ENCODE results near the gene BACH2.

Gene BACH2

GRCh38 chr6:90274451-90275030 is 22.1 kb downstream of the BACH2 start:
- DNase-seq, result peak; percentile 94

- DNase-seq, result no peak
Observed at GRCh38 chr6:90273863-90274262, 22.8 kb downstream of the BACH2 start.

DNA sequence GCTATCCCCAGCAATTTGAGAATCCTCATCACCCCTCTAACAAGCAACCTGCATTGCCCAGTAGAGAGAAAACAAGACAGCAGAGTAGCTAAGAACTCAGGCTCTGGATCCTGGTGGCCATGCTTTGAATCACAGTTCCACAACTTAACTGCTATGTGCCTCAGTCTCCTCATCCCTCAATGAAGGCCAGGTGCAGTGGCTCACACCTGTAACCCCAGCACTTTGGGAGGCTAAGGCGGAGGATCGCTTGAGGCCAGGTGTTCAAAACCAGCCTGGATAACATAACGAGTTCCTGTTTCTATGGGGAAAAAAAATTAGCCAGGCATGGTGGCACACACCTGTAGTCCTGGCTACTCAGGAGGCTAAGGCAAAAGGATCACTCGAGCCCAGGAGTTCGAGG is 23.7 kb downstream of the BACH2 start:
- no peak for DNase-seq

DNA sequence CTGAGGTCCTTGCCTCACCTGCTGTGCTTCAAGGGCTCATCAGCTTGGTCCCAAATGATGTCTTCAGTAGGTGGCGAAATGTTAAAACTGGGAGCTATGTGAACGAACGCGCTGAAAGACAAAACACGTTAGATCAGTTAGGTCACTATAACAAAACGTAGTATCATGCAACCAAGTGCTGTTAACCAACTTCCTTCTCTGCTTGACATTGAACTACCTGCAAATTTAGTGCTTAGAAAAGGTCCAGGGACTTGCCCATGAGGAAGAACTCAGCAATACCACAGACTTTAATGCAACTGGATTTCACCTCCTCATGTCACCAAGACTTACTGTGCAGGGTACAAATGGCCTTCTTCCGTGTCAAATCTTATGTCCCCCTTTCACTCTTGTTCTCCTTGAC is 24.8 kb downstream of the BACH2 start:
- no peak for DNase-seq

DNA sequence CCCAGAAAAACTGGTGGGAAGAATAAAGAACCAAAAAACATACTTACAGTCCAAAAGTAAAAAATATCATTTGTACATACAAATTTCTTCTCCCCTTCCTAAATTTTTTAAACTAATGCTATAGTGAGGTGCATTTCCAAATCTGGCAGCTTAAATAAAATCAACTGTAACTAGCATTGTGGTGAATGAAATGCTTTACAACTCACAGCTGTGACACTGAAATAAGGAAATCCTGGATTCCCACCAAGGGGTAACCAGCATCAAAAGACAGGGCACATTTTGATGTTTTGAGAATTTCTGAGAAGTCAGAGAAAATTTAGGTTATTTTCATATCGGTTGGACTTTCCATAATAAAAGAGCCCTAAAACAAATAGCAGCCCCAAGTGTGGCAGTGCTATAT is 27.3 kb downstream of the BACH2 start:
- DNase-seq, result no peak

- no peak for DNase-seq
Observed at GRCh38 chr6:90268178-90268577, 28.5 kb downstream of the BACH2 start.

DNA sequence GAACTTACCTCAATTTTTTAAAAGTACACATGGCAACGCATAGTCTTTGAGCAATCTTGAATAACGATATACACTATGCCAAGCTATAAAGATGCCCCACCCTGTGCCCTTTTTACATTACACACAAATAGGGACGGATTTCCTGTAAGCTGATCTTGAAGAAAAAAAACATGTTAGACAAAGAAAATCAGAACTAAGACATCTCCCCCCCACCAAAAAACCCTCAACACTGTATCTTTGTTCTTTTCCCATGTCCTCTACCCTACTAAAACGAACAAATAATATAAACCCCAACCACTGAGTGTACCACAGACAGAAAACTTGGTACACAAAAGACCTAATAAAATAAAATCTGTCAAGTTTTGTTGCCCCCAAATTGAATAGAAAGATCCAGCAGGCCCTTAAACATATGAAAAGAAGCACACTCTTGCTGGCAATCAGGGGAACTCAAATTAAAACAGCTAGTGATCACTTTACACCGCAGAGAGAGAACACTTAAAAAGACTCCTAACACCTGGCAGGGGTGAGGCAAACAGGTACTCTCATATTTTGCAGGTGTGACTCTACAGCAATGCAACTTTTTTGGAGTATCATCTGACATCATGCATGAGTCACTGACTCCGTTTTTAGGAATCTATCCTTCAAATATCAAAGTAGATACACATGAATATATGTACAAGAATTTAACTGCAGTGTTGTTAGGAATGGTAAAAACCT is 29.6 kb downstream of the BACH2 start:
- DNase-seq, result no peak

DNA sequence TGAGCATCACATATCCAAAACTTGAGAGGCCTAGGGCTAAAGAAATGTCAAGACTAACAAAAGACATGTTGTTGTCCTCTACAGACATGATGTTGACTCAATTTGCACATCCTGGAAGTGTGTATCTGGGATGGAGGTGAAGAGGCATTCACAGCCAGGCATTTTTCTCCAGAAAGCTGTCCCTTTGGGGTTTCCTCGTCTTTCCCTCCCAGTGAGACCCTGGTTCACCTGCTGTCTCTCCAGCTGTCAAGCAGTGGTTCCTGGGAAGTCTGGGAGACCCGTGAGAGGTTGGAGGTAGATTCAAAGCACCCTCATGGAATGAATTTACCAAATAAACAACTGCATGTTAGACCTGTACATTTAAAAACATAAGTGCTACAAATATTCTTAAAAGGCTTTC is 32.1 kb downstream of the BACH2 start:
- DNase-seq, result no peak

DNA sequence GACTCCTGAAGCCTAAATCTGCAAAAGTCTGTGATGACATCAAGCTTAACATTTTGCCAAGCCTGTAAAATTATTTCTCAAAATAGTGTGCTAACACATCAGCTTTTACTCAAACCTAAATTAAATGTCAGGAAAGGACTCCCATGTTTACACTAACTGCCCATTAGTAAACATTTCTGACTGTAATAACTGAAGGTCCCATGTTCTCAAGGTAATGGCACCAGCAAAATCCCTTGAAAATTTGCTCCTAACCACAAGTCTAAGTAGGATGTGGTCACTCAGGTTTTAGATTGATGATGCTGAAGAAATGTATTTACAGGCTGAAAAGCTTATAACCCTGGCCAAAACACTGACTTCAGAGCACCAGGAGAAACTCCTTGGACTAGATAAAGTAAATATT is 33.0 kb downstream of the BACH2 start:
- no peak for DNase-seq

GRCh38 chr6:90261801-90262200 is 34.8 kb downstream of the BACH2 start:
- DNase-seq, result no peak

- DNase-seq, result no peak
Observed at GRCh38 chr6:90257486-90257738, 39.2 kb downstream of the BACH2 start.

DNA sequence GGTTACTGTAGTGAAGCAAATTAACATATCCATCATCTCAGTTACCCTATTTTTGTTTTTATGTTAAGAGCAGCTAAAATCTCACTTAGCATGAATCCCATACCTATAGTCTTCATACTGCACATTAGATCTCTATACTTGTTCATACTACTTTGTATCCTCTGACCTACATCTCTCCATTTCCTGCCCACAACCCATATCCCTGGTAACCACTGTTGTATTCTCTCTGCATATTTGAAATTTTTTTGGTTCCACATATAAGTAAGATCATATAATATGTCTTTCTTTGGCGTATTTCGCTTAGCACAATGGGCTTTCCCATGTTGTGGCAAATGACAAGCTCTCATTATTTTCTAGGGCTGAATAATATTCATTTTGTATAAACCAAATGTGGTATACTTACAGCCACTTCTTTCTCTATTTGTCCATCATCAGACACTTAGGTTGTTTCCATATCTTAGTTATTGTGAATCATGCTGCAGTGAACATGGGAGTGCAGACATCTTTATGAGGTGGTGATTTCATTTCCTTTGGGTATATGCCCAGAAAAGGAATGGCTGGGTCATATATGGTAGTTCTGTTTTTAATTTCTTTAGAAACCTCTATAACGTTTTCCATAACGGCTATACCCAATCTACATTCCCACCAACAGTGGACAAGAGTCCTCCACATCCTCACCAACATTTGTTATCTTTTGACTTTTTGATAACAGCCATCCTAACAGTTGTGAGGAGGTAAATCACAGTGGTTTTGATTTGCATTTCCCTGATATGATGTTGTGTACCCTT is 39.8 kb downstream of the BACH2 start:
- no peak for DNase-seq

DNA sequence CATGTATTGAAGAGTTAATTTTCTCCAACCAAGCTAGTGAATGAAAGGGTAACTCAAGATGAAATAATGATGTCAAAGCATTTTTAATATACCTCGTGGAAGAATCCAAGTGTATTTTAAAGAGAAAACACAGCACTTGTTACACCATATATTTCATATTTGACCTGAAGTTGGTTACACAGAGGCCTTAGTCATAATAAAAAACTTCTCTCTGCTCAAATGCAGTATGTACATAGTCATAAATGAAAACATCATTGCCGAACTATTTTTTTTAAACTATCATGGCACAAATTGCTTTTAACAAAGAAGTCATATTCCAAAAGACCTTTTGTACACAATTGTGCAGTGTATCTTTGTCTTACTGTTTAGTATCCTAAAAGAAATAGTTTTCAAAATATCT is 43.0 kb downstream of the BACH2 start:
- DNase-seq, result no peak

DNA sequence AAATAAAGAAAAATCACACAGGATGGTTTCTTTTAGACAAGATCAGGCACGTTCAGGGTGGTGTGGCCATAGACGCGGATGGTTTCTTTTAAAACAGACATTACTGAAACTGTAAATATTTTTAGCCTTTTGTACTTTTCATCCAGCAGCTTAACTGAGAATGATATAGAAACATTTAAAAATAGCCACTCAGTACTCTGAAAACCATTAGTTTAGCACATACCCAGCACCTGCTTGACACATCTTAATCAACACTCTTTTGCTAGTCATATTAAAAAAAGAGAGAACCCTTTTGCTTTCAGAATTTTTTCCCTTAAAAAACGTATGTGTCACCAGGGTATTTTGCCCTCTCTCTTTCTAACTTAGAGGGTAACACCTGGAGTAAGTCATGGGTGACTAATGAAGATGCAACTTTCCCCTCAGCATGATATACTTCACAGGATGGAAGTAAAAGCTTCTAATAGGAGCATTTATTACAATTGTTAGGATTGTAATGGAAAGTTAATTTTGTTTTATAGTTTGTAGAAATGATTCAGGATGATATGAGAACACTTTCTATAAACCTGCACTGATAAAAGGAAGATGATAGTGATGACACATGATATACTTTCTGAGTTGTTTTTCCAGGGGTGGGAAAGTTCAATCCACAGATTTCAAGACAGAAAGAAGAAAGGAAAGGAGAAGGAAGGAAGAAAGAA is 45.2 kb downstream of the BACH2 start:
- no peak for DNase-seq

GRCh38 chr6:90250405-90250804 is 46.2 kb downstream of the BACH2 start:
- no peak for DNase-seq

- peak; percentile 72 for DNase-seq
Observed at GRCh38 chr6:90249458-90249857, 47.2 kb downstream of the BACH2 start.

DNA sequence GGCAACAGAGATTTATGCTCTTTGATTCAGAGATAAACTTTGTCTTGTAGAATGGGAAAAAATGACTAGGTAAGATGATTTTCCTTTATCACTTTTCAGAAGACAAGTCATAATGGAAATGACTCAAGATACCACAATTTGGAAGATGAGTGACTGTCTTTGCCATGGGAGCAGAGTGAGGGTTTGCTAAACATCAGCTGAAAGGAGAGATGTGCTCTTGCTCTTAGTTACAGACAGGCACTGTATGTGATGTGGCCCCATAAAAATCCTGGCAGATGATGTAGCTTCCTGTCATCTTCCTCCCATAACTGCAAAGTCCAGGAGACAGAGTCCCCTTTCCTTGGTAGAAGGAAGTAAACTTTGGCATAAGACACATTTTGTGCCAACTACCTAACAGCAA is 47.6 kb downstream of the BACH2 start:
- peak; percentile 56 for DNase-seq

DNA sequence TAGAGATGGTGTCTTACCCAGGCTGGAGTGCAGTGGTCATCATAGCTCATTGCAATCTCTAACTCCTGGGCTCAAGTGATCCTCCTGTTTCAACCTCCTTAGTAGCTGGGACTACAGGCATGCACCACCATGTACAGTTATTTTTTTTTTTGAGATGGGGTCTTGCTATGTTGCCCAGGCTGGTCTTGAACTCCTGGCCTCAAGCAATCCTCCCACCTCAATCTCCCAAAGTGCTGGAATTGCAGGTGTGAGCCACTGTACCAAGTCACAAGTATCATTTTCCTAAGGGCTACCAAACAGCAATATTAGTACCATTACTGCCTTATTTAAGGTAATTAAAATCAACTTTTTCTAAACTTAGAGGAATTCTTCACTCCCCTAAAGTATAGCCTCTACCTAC is 49.4 kb downstream of the BACH2 start:
- DNase-seq, result no peak

- no peak for DNase-seq
Observed at GRCh38 chr6:90241229-90241880, 55.3 kb downstream of the BACH2 start.

GRCh38 chr6:90238496-90239266 is 58.0 kb downstream of the BACH2 start:
- no peak for DNase-seq

DNA sequence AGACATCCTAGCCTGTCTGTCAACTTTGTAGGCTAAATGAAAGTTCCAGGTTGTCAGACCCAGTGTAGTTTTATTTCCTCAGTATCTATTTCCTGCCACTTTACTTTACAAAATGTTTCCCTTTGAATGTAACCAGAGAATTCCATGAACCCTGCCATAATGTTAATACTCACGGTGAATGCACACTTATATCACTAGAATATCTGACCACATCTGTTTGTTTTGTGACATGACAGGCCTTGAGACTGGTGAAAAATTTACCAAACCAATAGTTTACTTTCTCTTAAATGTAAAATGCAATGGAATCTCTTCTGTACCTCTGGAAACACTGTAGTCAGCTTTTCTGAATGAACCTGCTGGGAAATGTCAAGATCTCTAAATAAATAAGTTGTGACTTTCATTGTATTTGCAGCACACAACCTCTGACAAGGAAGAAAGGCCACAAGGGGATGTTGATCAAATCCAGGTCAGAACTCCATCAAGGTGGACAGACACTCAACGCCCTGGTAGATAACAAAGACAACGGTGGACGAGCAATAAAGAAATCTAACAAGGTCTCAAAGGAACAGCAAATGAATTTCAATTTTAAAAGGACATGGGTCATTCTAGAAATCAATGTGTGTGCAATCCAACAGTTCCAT is 59.2 kb downstream of the BACH2 start:
- no peak for DNase-seq

GRCh38 chr6:90233994-90234393 is 62.6 kb downstream of the BACH2 start:
- peak; percentile 84 for DNase-seq

Data from activated CD4-positive, alpha-beta T cell treated with anti-CD3 and anti-CD28 coated beads for 48 hours (primary cell).